ENCODE measurements around the gene PARD6B.

DNA sequence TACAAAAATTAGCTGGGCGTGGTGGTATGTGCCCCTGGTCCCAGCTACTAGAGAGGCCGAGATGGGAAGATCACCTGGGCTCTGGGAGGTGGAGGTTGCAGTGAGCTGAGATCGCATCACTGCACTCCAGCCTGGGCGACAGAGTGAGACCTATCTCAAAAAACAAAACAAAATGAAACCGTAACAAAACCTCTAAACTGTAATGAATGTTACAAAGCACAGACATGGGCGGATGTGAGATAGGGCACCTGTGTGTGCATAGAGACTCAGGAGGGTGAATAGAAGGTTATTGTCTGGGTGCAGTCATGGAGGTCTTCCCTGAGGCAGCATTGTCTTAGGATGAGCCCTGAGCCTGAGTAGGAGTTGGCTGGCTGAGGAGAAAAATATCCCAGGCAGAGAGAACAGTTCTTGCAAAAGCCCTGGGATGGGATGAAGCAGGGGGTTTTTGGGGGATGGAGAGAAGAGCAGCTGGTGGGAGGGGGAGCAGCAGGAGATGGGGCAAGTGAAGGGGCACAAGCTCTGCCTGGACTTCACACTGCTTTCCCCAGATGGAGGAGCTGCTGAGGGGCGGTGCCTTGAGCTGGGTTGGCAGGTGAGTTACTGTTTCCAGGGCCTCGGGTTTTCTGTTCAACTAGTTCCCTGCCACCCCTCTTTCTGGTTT lies 68.6 kb downstream of the PARD6B start:
- TF ChIP-seq, protein P1, sequence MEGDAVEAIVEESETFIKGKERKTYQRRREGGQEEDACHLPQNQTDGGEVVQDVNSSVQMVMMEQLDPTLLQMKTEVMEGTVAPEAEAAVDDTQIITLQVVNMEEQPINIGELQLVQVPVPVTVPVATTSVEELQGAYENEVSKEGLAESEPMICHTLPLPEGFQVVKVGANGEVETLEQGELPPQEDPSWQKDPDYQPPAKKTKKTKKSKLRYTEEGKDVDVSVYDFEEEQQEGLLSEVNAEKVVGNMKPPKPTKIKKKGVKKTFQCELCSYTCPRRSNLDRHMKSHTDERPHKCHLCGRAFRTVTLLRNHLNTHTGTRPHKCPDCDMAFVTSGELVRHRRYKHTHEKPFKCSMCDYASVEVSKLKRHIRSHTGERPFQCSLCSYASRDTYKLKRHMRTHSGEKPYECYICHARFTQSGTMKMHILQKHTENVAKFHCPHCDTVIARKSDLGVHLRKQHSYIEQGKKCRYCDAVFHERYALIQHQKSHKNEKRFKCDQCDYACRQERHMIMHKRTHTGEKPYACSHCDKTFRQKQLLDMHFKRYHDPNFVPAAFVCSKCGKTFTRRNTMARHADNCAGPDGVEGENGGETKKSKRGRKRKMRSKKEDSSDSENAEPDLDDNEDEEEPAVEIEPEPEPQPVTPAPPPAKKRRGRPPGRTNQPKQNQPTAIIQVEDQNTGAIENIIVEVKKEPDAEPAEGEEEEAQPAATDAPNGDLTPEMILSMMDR (IDR thresholded peaks at IDR 0.05 in 8 of 11, conservative IDR thresholded peaks at IDR 0.05 in 3 of 11): no peak
- TF ChIP-seq POLR2A (IDR thresholded peaks at IDR 0.05): no peak

Data from spleen (tissue), 7 donors.